ENCODE measurements around the gene AP4E1.
"Not testable (repeated sequence)": the region's sequence is repeated elsewhere in the genome, so short reads cannot be mapped to it uniquely, and the experiment has no call there.

The AP4E1 gene

GRCh38 chr15:50908209-50909009 lies at the start of gene AP4E1:
Gene AP4E1 (plus strand): TSS chr15:50908683. CDS start chr15:50908779, 96 bp downstream.
- intact Hi-C loops (cut with micrococcal nuclease): loop anchor here (1.0 to 5.0 kb wide), 3 partner anchors 23 to 234 kb away; no protein-coding TSS in a partner anchor
- peak within 1 kb of the TSS; percentile 97 for H3K27ac Mint-ChIP-seq
- H3K36me3 Mint-ChIP-seq (ENCODE audit: low read depth): peaks cover 17% of the 10 kb centered on the region
- H3K27me3 Mint-ChIP-seq: no peaks in the 10 kb centered on the region
- H3K4me1 Mint-ChIP-seq (ENCODE audit: low read depth): peaks cover 20% of the 10 kb centered on the region
- H3K4me3 Mint-ChIP-seq: peak within 1 kb of the TSS; percentile 92
- H3K9me3 Mint-ChIP-seq: no peaks in the 10 kb centered on the region

- Mint-ChIP-seq H3K36me3 (ENCODE audit: low read depth) (no peaks in the 10 kb centered on the region), H3K27me3 (no peaks in the 10 kb centered on the region), H3K27ac (no peak overlapping the region), H3K9me3 (no peaks in the 10 kb centered on the region), H3K4me3 (no peak overlapping the region), H3K4me1 (ENCODE audit: low read depth) (no peaks in the 10 kb centered on the region)
- intact Hi-C loops (cut with micrococcal nuclease): no loop called here
These were observed 47.7 kb upstream of the AP4E1 start for GRCh38 chr15:50860824-50861223.

GRCh38 chr15:50862553-50862952 lies 45.9 kb upstream of the AP4E1 start:
- H3K4me3 Mint-ChIP-seq: no peak overlapping the region
- H3K27ac Mint-ChIP-seq: no peak overlapping the region
- intact Hi-C loops (cut with micrococcal nuclease): no loop called here
- no peaks in the 10 kb centered on the region for H3K36me3 Mint-ChIP-seq (ENCODE audit: low read depth)
- H3K9me3 Mint-ChIP-seq: no peaks in the 10 kb centered on the region
- H3K27me3 Mint-ChIP-seq: no peaks in the 10 kb centered on the region
- no peaks in the 10 kb centered on the region for H3K4me1 Mint-ChIP-seq (ENCODE audit: low read depth)

DNA sequence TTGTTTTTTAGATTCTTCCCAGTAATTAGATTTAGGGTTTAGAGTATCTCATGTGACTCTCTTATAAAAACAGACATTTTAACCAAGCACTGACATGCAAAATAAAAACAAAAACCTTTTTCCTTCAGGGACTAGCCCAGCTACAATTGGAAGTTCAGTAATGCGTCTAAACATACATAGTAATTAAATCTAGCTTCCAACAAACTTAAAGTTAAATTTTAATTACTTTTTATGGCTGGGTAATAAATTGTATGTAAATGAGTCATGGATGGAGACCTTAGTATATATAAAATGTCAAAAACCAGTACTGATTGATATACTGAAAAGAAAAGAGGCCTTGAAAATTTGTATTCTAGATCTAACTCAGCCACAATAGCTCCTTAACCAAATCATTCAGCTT lies 43.6 kb upstream of the AP4E1 start:
- H3K9me3 Mint-ChIP-seq: no peaks in the 10 kb centered on the region
- H3K4me3 Mint-ChIP-seq: no peak overlapping the region
- intact Hi-C loops (cut with micrococcal nuclease): no loop called here
- no peaks in the 10 kb centered on the region for H3K27me3 Mint-ChIP-seq
- H3K36me3 Mint-ChIP-seq (ENCODE audit: low read depth): no peaks in the 10 kb centered on the region
- no peaks in the 10 kb centered on the region for H3K4me1 Mint-ChIP-seq (ENCODE audit: low read depth)
- no peak overlapping the region for H3K27ac Mint-ChIP-seq

GRCh38 chr15:50865515-50866353 lies 42.7 kb upstream of the AP4E1 start:
- Mint-ChIP-seq H3K4me3 (no peak overlapping the region), H3K27ac (no peak overlapping the region), H3K4me1 (ENCODE audit: low read depth) (no peaks in the 10 kb centered on the region), H3K36me3 (ENCODE audit: low read depth) (no peaks in the 10 kb centered on the region), H3K27me3 (no peaks in the 10 kb centered on the region), H3K9me3 (no peaks in the 10 kb centered on the region)
- intact Hi-C loops (cut with micrococcal nuclease): no loop called here

GRCh38 chr15:50871832-50872231 lies 36.7 kb upstream of the AP4E1 start:
- H3K36me3 Mint-ChIP-seq (ENCODE audit: low read depth): no peaks in the 10 kb centered on the region
- H3K9me3 Mint-ChIP-seq: no peaks in the 10 kb centered on the region
- H3K27me3 Mint-ChIP-seq: peaks cover 4% of the 10 kb centered on the region
- peaks cover 30% of the 10 kb centered on the region for H3K4me1 Mint-ChIP-seq (ENCODE audit: low read depth)
- H3K27ac Mint-ChIP-seq: no peak overlapping the region
- intact Hi-C loops (cut with micrococcal nuclease): no loop called here
- H3K4me3 Mint-ChIP-seq: no peak overlapping the region

DNA sequence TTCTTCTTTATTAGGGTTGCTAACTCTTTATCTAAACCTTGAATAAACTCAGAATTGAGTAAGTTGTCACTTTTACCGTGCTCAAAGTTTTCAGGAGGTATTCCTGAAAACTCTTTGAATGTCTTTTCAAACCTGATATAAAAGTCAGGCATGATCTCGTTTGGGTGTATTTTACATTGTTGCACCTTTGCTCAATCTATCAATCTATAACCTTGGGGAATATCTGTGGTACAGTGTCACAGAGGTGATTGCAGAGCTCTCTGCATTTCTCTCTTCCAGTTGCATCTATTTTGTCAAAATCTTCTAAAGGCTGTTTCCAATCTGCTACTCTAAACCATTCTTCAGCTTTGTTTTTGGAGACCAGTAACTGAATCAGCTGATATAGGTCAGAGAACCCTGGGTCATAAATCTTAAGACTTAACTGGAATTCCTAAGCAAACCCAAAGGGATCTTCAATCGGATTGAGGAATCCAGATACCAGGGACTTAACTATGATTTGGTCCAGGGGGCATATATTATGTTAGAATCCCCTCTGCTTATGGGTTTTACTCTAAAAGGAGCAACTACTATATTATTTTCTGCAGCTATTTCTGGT lies 35.6 kb upstream of the AP4E1 start:
- H3K9me3 Mint-ChIP-seq: no peaks in the 10 kb centered on the region
- H3K27me3 Mint-ChIP-seq: peaks cover 4% of the 10 kb centered on the region
- no peaks in the 10 kb centered on the region for H3K36me3 Mint-ChIP-seq (ENCODE audit: low read depth)
- no peak overlapping the region for H3K4me3 Mint-ChIP-seq
- H3K4me1 Mint-ChIP-seq (ENCODE audit: low read depth): peaks cover 38% of the 10 kb centered on the region
- intact Hi-C loops (cut with micrococcal nuclease): no loop called here
- no peak overlapping the region for H3K27ac Mint-ChIP-seq

- Mint-ChIP-seq H3K27ac (peak overlapping the region; percentile 81), H3K27me3 (peaks cover 4% of the 10 kb centered on the region), H3K4me3 (peak overlapping the region; percentile 51), H3K4me1 (ENCODE audit: low read depth) (peaks cover 48% of the 10 kb centered on the region), H3K36me3 (ENCODE audit: low read depth) (no peaks in the 10 kb centered on the region), H3K9me3 (no peaks in the 10 kb centered on the region)
- intact Hi-C loops (cut with micrococcal nuclease): no loop called here
These were observed 34.5 kb upstream of the AP4E1 start for GRCh38 chr15:50873935-50874361.

GRCh38 chr15:50875238-50875637 lies 33.2 kb upstream of the AP4E1 start:
- H3K27me3 Mint-ChIP-seq; H3K9me3 Mint-ChIP-seq; H3K36me3 Mint-ChIP-seq (ENCODE audit: low read depth); H3K27ac Mint-ChIP-seq; H3K4me3 Mint-ChIP-seq: not testable (repeated sequence)
- H3K4me1 Mint-ChIP-seq (ENCODE audit: low read depth): peaks cover 56% of the 10 kb centered on the region
- intact Hi-C loops (cut with micrococcal nuclease): loop anchor here (5.0 kb wide), 1 partner anchor 108 kb away; the partner anchor contains the start of gene SPPL2A

- Mint-ChIP-seq H3K36me3 (ENCODE audit: low read depth) (no peaks in the 10 kb centered on the region), H3K4me1 (ENCODE audit: low read depth) (peaks cover 61% of the 10 kb centered on the region), H3K4me3 (peak overlapping the region; percentile 58), H3K27ac (peak overlapping the region; percentile 77), H3K27me3 (peaks cover under 1% of the 10 kb centered on the region), H3K9me3 (no peaks in the 10 kb centered on the region)
- intact Hi-C loops (cut with micrococcal nuclease): loop anchor here (5.0 kb wide), 1 partner anchor 109 kb away; the partner anchor contains the start of gene SPPL2A
These were observed 32.1 kb upstream of the AP4E1 start for GRCh38 chr15:50876260-50876988.

- no peaks in the 10 kb centered on the region for H3K36me3 Mint-ChIP-seq (ENCODE audit: low read depth)
- H3K9me3 Mint-ChIP-seq: no peaks in the 10 kb centered on the region
- H3K27ac Mint-ChIP-seq: peak overlapping the region; percentile 77
- no peaks in the 10 kb centered on the region for H3K27me3 Mint-ChIP-seq
- H3K4me1 Mint-ChIP-seq (ENCODE audit: low read depth): peaks cover 65% of the 10 kb centered on the region
- intact Hi-C loops (cut with micrococcal nuclease): loop anchor here (5.0 kb wide), 1 partner anchor 110 kb away; the partner anchor contains the start of gene SPPL2A
- peak overlapping the region; percentile 58 for H3K4me3 Mint-ChIP-seq
These were observed 31.5 kb upstream of the AP4E1 start for GRCh38 chr15:50876989-50877360.

DNA sequence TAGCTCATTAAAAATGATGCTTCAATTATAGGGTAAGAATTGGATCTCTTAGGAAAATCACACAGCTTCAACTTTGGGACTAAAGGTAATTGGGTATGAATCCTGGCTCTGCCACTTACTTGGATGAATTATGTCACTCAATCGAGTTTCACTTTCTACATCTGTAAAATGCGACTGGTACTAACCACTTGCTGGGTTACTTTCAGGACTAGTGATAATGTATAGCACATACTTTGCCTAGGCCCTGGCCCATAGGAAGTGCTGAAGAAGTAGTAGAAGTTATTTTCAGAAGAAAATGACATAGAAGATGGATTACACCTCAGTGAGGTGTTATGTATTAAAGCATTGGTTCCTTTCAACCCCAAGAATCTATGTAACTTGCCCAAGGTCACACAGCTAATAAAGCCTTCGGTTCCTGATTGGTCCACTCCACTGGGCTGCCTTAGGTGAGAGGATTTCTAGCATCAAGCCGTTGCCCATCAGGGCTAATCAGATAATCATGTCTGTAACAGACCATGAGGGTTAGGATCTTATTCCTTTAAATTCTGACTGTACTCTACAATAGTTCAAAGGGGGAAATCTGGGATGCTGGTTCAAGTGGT lies 29.4 kb upstream of the AP4E1 start:
- H3K36me3 Mint-ChIP-seq (ENCODE audit: low read depth): no peaks in the 10 kb centered on the region
- intact Hi-C loops (cut with micrococcal nuclease): loop anchor here (5.0 kb wide), 1 partner anchor 112 kb away; the partner anchor contains the start of gene SPPL2A
- H3K27ac Mint-ChIP-seq: peak overlapping the region; percentile 18
- peaks cover 66% of the 10 kb centered on the region for H3K4me1 Mint-ChIP-seq (ENCODE audit: low read depth)
- H3K9me3 Mint-ChIP-seq: no peaks in the 10 kb centered on the region
- no peak overlapping the region for H3K4me3 Mint-ChIP-seq
- H3K27me3 Mint-ChIP-seq: no peaks in the 10 kb centered on the region

DNA sequence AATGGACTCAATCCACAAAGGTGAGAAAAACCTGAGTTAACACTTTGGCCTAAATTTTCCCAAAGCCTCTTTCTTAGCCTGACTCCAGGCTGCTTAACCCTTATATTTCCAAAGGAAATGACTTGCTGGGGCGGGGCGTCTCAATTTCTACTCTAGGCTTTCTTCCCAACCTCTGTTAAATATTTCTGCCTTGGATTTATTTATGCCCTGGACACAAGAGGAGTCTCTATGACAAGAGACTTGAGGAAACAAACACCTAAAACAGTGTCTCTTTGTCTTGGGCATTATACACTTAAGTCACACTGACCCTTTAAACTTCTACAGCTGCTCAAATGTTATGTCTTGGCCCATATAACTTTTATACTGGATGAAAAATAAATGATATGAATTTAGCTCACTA lies 28.3 kb upstream of the AP4E1 start:
- H3K27ac Mint-ChIP-seq: peak overlapping the region; percentile 77
- intact Hi-C loops (cut with micrococcal nuclease): loop anchor here (10.0 kb wide), 1 partner anchor 525 kb away; the partner anchor contains the start of gene GABPB1
- H3K4me3 Mint-ChIP-seq: no peak overlapping the region
- H3K9me3 Mint-ChIP-seq: no peaks in the 10 kb centered on the region
- H3K4me1 Mint-ChIP-seq (ENCODE audit: low read depth): peaks cover 67% of the 10 kb centered on the region
- no peaks in the 10 kb centered on the region for H3K27me3 Mint-ChIP-seq
- H3K36me3 Mint-ChIP-seq (ENCODE audit: low read depth): no peaks in the 10 kb centered on the region

Measured in dendritic cell treated with granulocyte-macrophage colony-stimulating factor and Interleukin-4, amounts not matched to agents 40 ng/mL and 50 ng/mL, for 4 days (primary cell).